NT2/D1 (cell line): Measurements from ENCODE around the gene NDC1.

Experiments
- DNase-seq: peaks from one replicate; pipeline ENCODE4 v3.0.0-alpha.2; 2011; ENCODE audit warnings: low read depth, low spot score
- H3K27me3 ChIP-seq: 2 replicates; pipeline ENCODE4 v1.6.0; 2011; ENCODE audit warnings: mild to moderate bottlenecking; ENCODE audit not compliant: insufficient read length, insufficient read depth
- H3K36me3 ChIP-seq: 2 replicates; pipeline ENCODE4 v1.6.1; 2011; ENCODE audit warnings: mild to moderate bottlenecking, low read length, mixed read lengths; ENCODE audit not compliant: insufficient read depth, insufficient read length
- H3K4me1 ChIP-seq: 2 replicates; pipeline ENCODE4 v1.5.1; 2011; ENCODE audit not compliant: insufficient read depth, insufficient read length
- H3K4me3 ChIP-seq: 2 replicates; pipeline ENCODE4 v1.5.1; 2011; ENCODE audit warnings: low read depth; ENCODE audit not compliant: insufficient read length
- H3K9ac ChIP-seq: 2 replicates; pipeline ENCODE4 v1.6.0; 2011; ENCODE audit warnings: low read depth; ENCODE audit not compliant: insufficient read length
- H3K9me3 ChIP-seq: 2 replicates; pipeline ENCODE4 v1.5.1; 2011; ENCODE audit warnings: mild to moderate bottlenecking, low read length; ENCODE audit not compliant: insufficient read depth
- SUZ12 ChIP-seq: IDR thresholded peaks from 2 replicates; pipeline ENCODE4 v1.6.1; 2011; ENCODE audit not compliant: insufficient read length, insufficient read depth; ENCODE audit errors: extremely low read depth
- YY1 ChIP-seq: IDR thresholded peaks from 2 replicates; pipeline ENCODE4 v1.6.1; 2011; ENCODE audit not compliant: insufficient read length, insufficient read depth
- ZNF274 ChIP-seq: IDR thresholded peaks from 2 replicates; pipeline ENCODE4 v1.6.1; 2011; ENCODE audit warnings: mild to moderate bottlenecking, low read depth, low read length

Gene NDC1

GRCh38 chr1:53735261-53735660 lies 102.8 kb downstream of the NDC1 start:
- Histone ChIP-seq H3K9ac (no peak overlapping the region), H3K27me3 (peaks cover 38% of the 10 kb centered on the region), H3K9me3 (no peaks in the 10 kb centered on the region), H3K4me3 (no peak overlapping the region), H3K4me1 (peaks cover 24% of the 10 kb centered on the region), H3K36me3 (no peaks in the 10 kb centered on the region)
- TF ChIP-seq SUZ12, result no peak
- no peak for TF ChIP-seq ZNF274
- no peak for TF ChIP-seq YY1
- no peak for DNase-seq

- TF ChIP-seq ZNF274 (no peak), YY1 (no peak), SUZ12 (no peak)
- H3K36me3 ChIP-seq, result no peaks in the 10 kb centered on the region
- peaks cover 33% of the 10 kb centered on the region for H3K27me3 ChIP-seq
- no peaks in the 10 kb centered on the region for H3K9me3 ChIP-seq
- no peak for DNase-seq
- H3K9ac ChIP-seq, result no peak overlapping the region
- H3K4me3 ChIP-seq, result no peak overlapping the region
- peaks cover 22% of the 10 kb centered on the region for H3K4me1 ChIP-seq
Observed at GRCh38 chr1:53734650-53735211, 103.4 kb downstream of the NDC1 start.

- no peaks in the 10 kb centered on the region for H3K9me3 ChIP-seq
- no peak overlapping the region for H3K4me3 ChIP-seq
- TF ChIP-seq ZNF274 (no peak), SUZ12 (no peak), YY1 (no peak)
- H3K36me3 ChIP-seq, result no peaks in the 10 kb centered on the region
- H3K27me3 ChIP-seq, result peaks cover 28% of the 10 kb centered on the region
- H3K9ac ChIP-seq, result no peak overlapping the region
- peaks cover 21% of the 10 kb centered on the region for H3K4me1 ChIP-seq
- no peak for DNase-seq
Observed at GRCh38 chr1:53733975-53734649, 104.0 kb downstream of the NDC1 start.

GRCh38 chr1:53733447-53733931 lies 104.6 kb downstream of the NDC1 start:
- Histone ChIP-seq H3K4me1 (peaks cover 18% of the 10 kb centered on the region), H3K9ac (no peak overlapping the region), H3K27me3 (peaks cover 24% of the 10 kb centered on the region), H3K36me3 (no peaks in the 10 kb centered on the region), H3K4me3 (no peak overlapping the region), H3K9me3 (no peaks in the 10 kb centered on the region)
- no peak for DNase-seq
- TF ChIP-seq YY1, result no peak
- no peak for TF ChIP-seq ZNF274
- TF ChIP-seq SUZ12, result no peak

GRCh38 chr1:53732912-53733317 lies 105.2 kb downstream of the NDC1 start:
- Histone ChIP-seq H3K27me3 (peaks cover 18% of the 10 kb centered on the region), H3K4me3 (no peak overlapping the region), H3K4me1 (peaks cover 17% of the 10 kb centered on the region), H3K9ac (no peak overlapping the region), H3K9me3 (no peaks in the 10 kb centered on the region), H3K36me3 (no peaks in the 10 kb centered on the region)
- DNase-seq, result no peak
- TF ChIP-seq YY1, result no peak
- TF ChIP-seq SUZ12, result no peak
- TF ChIP-seq ZNF274, result no peak

GRCh38 chr1:53732409-53732808 lies 105.7 kb downstream of the NDC1 start:
- no peak for DNase-seq
- Histone ChIP-seq H3K36me3 (no peaks in the 10 kb centered on the region), H3K9ac (no peak overlapping the region), H3K4me3 (no peak overlapping the region), H3K27me3 (peaks cover 13% of the 10 kb centered on the region), H3K9me3 (peaks cover 3% of the 10 kb centered on the region; the same call in 1 of the 2 replicates), H3K4me1 (peaks cover 17% of the 10 kb centered on the region)
- TF ChIP-seq SUZ12 (no peak), ZNF274 (no peak), YY1 (no peak)

- H3K4me1 ChIP-seq, result peaks cover 17% of the 10 kb centered on the region
- TF ChIP-seq ZNF274 (no peak), SUZ12 (no peak), YY1 (no peak)
- no peaks in the 10 kb centered on the region for H3K36me3 ChIP-seq
- peaks cover 5% of the 10 kb centered on the region; the same call in 1 of the 2 replicates for H3K9me3 ChIP-seq
- no peak overlapping the region for H3K9ac ChIP-seq
- H3K27me3 ChIP-seq, result peaks cover 7% of the 10 kb centered on the region
- DNase-seq, result no peak
- no peak overlapping the region for H3K4me3 ChIP-seq
Observed at GRCh38 chr1:53731779-53732305, 106.3 kb downstream of the NDC1 start.
